Hepatocyte (in vitro differentiated cells): Measurements from ENCODE around the gene FHDC1. TPM values are rescaled to one million over a fixed set of nuclear protein-coding genes. Genes with fewer than 3 reads are reported as not detected.
A peak's percentile ranks its signal among the peaks of the same experiment; 100 is the strongest.

Experiments used
- DNase-seq: peaks from one replicate; pipeline ENCODE4 v3.0.0-alpha.2; 2016; ENCODE audit warnings: low spot score
- H2AFZ ChIP-seq: fragments of 200-600 bp; sonication (generic); 2 replicates; pipeline ENCODE4 v1.6.0; 2016; ENCODE audit warnings: antibody characterized with exemption, mild to moderate bottlenecking
- H3K27ac ChIP-seq: fragments of 200-600 bp; sonication (generic); 2 replicates; pipeline ENCODE4 v1.5.1; 2016; ENCODE audit warnings: mild to moderate bottlenecking
- H3K27me3 ChIP-seq: fragments of 200-600 bp; sonication (generic); 2 replicates; pipeline ENCODE4 v1.6.1; 2016
- H3K36me3 ChIP-seq: fragments of 200-600 bp; sonication (generic); replicated peaks from 2 replicates; pipeline ENCODE4 v1.5.1; 2016; ENCODE audit warnings: low read depth; ENCODE audit not compliant: insufficient read depth
- H3K4me1 ChIP-seq: fragments of 200-600 bp; sonication (generic); 2 replicates; pipeline ENCODE4 v1.5.1; 2016; ENCODE audit warnings: mild to moderate bottlenecking, moderate library complexity; ENCODE audit not compliant: insufficient read depth
- H3K4me2 ChIP-seq: fragments of 200-600 bp; sonication (generic); 2 replicates; pipeline ENCODE4 v1.6.0; 2016
- H3K4me3 ChIP-seq: fragments of 200-600 bp; sonication (generic); 2 replicates; pipeline ENCODE4 v1.5.1; 2016; ENCODE audit warnings: mild to moderate bottlenecking
- H3K79me2 ChIP-seq: fragments of 200-600 bp; sonication (generic); 2 replicates; pipeline ENCODE4 v1.6.0; 2017; ENCODE audit warnings: mild to moderate bottlenecking
- H3K9me2 ChIP-seq: fragments of 200-600 bp; sonication (generic); replicated peaks from 2 replicates; pipeline ENCODE4 v1.6.0; 2017; ENCODE audit warnings: mild to moderate bottlenecking; ENCODE audit not compliant: insufficient read depth
- H3K9me3 ChIP-seq: fragments of 200-600 bp; sonication (generic); 2 replicates; pipeline ENCODE4 v1.5.1; 2016; ENCODE audit warnings: low read depth, mild to moderate bottlenecking
- H4K20me1 ChIP-seq: fragments of 200-600 bp; sonication (generic); 2 replicates; pipeline ENCODE4 v1.6.0; 2016; ENCODE audit warnings: mild to moderate bottlenecking; ENCODE audit not compliant: insufficient read depth, poor library complexity, severe bottlenecking
- EZH2 ChIP-seq: fragments of 200-600 bp; sonication (generic); IDR thresholded peaks from 2 replicates; pipeline ENCODE4 v1.6.1; 2016; ENCODE audit warnings: antibody characterized with exemption, mild to moderate bottlenecking, borderline replicate concordance
- EZH2phosphoT487 ChIP-seq: fragments of 200-600 bp; sonication (generic); IDR thresholded peaks from one replicate; pipeline ENCODE4 v1.6.1; 2018; ENCODE audit warnings: antibody characterized with exemption, mild to moderate bottlenecking, low read depth, moderate library complexity; ENCODE audit not compliant: unreplicated experiment, severe bottlenecking
- WGBS: methylation state at CpG from one replicate; pipeline ENCODE4 v1.1.6; 2016; ENCODE audit warnings: low lambda C conversion rate; ENCODE audit errors: missing lambda C conversion rate; 5-methylcytosine and 5-hydroxymethylcytosine counted together
- polyA plus RNA-seq: library from polyadenylated mRNA; unstranded; fragments of >200 nt; fragmentation: Nextera tagmentation; extraction: Ambion mirVana; gene quantifications from 2 replicates; pipeline ENCODE4 v1.2.1, GENCODE V29; 2016
- total RNA-seq: library from RNA; depleted of rRNA; stranded (reverse); fragments of >200 nt; gene quantifications from 2 replicates; pipeline ENCODE4 v1.2.3, GENCODE V29; 2014
- TF ChIP-seq, protein P1 (sequence below): fragments of 200-600 bp; sonication (generic); IDR thresholded peaks from 2 replicates; pipeline ENCODE4 v1.5.1; 2016; ENCODE audit warnings: antibody characterized with exemption, mild to moderate bottlenecking; ENCODE audit not compliant: poor library complexity

Gene FHDC1
- total and polyA plus RNA-seq, 2 experiments from 2014 or later, result 2.1 to 3.1 TPM

DNA sequence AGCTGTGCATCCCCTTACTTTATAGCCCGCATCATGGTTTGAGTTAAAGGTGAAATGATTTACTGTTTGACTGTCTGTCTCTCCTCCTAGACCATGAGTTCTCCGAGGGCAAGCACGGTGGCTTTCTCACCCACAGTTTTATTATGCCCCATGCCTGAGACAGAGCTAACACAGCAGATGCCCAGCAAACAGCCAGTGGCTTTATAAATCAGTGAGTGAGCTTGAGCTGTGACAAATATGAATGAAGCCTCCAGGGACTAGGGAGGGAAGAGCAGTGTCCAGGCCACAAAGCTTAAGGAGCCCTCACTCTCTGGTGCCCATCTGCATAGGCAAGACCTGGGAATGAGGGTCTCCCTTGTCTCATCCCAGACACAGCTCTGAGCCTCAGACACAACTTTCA lies 57.9 kb downstream of the FHDC1 start:
- no peak overlapping the region for H2AFZ ChIP-seq
- no peaks in the 10 kb centered on the region for H4K20me1 ChIP-seq
- WGBS, result 87% methylated on average over 3 of the region's 3 CpGs
- H3K4me1 ChIP-seq, result no peaks in the 10 kb centered on the region
- no peak overlapping the region for H3K27ac ChIP-seq
- no peaks in the 10 kb centered on the region for H3K36me3 ChIP-seq
- no peak for TF ChIP-seq EZH2
- TF ChIP-seq EZH2phosphoT487, result no peak
- TF ChIP-seq, protein P1, sequence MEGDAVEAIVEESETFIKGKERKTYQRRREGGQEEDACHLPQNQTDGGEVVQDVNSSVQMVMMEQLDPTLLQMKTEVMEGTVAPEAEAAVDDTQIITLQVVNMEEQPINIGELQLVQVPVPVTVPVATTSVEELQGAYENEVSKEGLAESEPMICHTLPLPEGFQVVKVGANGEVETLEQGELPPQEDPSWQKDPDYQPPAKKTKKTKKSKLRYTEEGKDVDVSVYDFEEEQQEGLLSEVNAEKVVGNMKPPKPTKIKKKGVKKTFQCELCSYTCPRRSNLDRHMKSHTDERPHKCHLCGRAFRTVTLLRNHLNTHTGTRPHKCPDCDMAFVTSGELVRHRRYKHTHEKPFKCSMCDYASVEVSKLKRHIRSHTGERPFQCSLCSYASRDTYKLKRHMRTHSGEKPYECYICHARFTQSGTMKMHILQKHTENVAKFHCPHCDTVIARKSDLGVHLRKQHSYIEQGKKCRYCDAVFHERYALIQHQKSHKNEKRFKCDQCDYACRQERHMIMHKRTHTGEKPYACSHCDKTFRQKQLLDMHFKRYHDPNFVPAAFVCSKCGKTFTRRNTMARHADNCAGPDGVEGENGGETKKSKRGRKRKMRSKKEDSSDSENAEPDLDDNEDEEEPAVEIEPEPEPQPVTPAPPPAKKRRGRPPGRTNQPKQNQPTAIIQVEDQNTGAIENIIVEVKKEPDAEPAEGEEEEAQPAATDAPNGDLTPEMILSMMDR, result no peak
- no peaks in the 10 kb centered on the region for H3K79me2 ChIP-seq
- no peak overlapping the region for H3K4me3 ChIP-seq
- no peak overlapping the region for H3K4me2 ChIP-seq
- no peaks in the 10 kb centered on the region for H3K9me3 ChIP-seq
- no peak for DNase-seq
- no peaks in the 10 kb centered on the region for H3K27me3 ChIP-seq
- no peaks in the 10 kb centered on the region for H3K9me2 ChIP-seq

DNA sequence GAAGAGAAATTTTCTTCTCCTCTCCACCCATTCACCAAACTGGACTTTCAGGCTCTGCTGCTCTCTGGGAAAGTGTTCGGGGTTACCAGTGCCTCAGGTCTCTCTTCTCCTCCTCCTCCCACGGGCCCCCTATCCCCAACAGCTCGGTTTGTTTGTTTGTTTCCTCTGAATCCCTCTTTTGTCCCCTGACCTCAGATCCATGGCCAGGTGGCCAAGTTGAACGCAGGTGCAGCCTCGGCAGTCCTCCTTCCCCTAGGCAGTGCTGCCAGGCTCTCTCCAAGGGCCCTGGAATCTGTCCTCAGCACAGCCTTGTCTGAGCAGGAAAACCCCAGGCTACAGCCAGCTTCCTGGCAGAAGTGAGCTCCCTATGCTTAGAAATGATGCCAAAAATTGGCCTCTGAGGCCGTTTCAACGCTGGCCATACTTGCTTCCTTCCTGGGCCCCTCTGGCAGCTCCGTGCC lies 60.0 kb downstream of the FHDC1 start:
- TF ChIP-seq EZH2phosphoT487 (no peak), EZH2 (no peak)
- TF ChIP-seq, protein P1, result no peak
- no peak for DNase-seq
- H4K20me1 ChIP-seq, result no peaks in the 10 kb centered on the region
- H3K4me1 ChIP-seq, result no peaks in the 10 kb centered on the region
- no peaks in the 10 kb centered on the region for H3K9me3 ChIP-seq
- peak overlapping the region; percentile 28 for H3K27ac ChIP-seq
- H3K79me2 ChIP-seq, result no peaks in the 10 kb centered on the region
- no peak overlapping the region for H3K4me3 ChIP-seq
- H3K27me3 ChIP-seq, result no peaks in the 10 kb centered on the region
- no peak overlapping the region for H2AFZ ChIP-seq
- 50% methylated on average over 8 of the region's 8 CpGs for WGBS
- H3K36me3 ChIP-seq, result no peaks in the 10 kb centered on the region
- no peaks in the 10 kb centered on the region for H3K9me2 ChIP-seq
- H3K4me2 ChIP-seq, result no peak overlapping the region

DNA sequence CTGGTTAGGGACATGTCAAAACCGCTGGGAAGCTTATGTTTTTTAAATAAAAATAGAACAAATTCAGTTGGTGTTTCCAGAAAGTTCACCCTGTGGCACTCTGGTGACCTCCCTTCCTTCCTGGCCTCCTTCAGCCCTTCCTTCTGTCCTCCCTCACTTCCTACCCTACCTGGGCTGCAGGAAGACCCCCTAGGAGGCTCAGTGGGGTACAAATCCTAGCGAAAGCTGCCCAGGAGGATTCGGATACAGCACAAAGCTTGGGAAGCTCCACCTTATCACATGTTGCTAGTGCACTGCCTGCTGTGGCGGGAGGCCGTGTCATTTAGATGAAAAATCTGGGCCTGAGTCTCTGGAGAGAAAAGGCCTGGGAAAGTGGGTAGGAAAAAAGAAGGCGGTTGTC lies 60.5 kb downstream of the FHDC1 start:
- Histone ChIP-seq H3K9me3 (no peaks in the 10 kb centered on the region), H3K4me3 (no peak overlapping the region), H3K36me3 (no peaks in the 10 kb centered on the region), H2AFZ (no peak overlapping the region), H3K4me2 (no peak overlapping the region), H3K9me2 (no peaks in the 10 kb centered on the region), H3K4me1 (no peaks in the 10 kb centered on the region), H3K79me2 (no peaks in the 10 kb centered on the region), H3K27ac (peak overlapping the region; percentile 28), H4K20me1 (no peaks in the 10 kb centered on the region), H3K27me3 (no peaks in the 10 kb centered on the region)
- WGBS, result 75% methylated on average over 6 of the region's 6 CpGs
- DNase-seq, result no peak
- TF ChIP-seq, protein P1, result no peak
- TF ChIP-seq EZH2phosphoT487 (no peak), EZH2 (no peak)

DNA sequence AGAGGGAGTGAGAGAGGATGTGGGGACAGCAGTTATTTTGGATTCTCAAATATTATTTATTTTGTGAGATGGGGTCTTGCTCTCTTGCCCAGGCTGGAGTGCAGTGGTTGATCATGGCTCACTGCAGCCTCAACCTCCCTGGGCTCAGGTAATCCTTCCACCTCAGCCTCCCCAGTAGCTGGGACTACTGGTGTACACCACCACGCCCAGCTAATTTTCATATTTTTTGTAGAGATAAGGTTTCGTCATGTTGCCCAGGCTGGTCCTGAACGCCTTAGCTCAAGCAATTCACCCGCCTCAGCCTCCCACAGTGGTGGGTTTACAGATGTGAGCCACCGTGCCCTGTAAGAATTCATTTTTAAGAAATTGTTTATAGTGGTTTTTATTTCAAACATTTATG lies 61.2 kb downstream of the FHDC1 start:
- 91% methylated on average over 5 of the region's 5 CpGs for WGBS
- Histone ChIP-seq H4K20me1 (no peaks in the 10 kb centered on the region), H3K9me3 (no peaks in the 10 kb centered on the region), H3K9me2 (no peaks in the 10 kb centered on the region), H2AFZ (no peak overlapping the region), H3K27me3 (no peaks in the 10 kb centered on the region), H3K4me2 (no peak overlapping the region), H3K79me2 (no peaks in the 10 kb centered on the region), H3K36me3 (no peaks in the 10 kb centered on the region), H3K4me1 (no peaks in the 10 kb centered on the region), H3K4me3 (no peak overlapping the region), H3K27ac (no peak overlapping the region)
- TF ChIP-seq EZH2, result no peak
- TF ChIP-seq, protein P1, result no peak
- TF ChIP-seq EZH2phosphoT487, result no peak
- no peak for DNase-seq
